Activated naive CD4-positive, alpha-beta T cell treated with anti-CD3 and anti-CD28 coated beads, Interleukin-2, amount 50 U/mL, for 72 hours (primary cell): ENCODE measurements around the gene CPN1. TPM values are rescaled to one million over a fixed set of nuclear protein-coding genes. Genes with fewer than 3 reads are reported as not detected.

ENCODE experiments used
- ATAC-seq, 2 donors: fragments of 150-1000 bp; cut with Tn5 transposase; 2 replicates each; pipeline ENCODE4 v1.10.0; 2021; ENCODE audit warnings: mild to moderate bottlenecking in 2 of 2, moderate library complexity in 2 of 2
- DNase-seq, 2 donors: peaks; one replicate each; pipeline ENCODE4 v3.0.0; 2021 to 2022; ENCODE audit warnings: low spot score in 2 of 2
- H3K27ac Mint-ChIP-seq, 2 donors: one replicate each; pipeline ENCODE4 v1.8.0; 2022; ENCODE audit warnings: mild to moderate bottlenecking in 2 of 2, mixed read lengths in 2 of 2
- H3K36me3 Mint-ChIP-seq, 2 donors: one replicate each; pipeline ENCODE4 v1.8.0; 2022; ENCODE audit warnings: mixed read lengths in 2 of 2
- H3K9me3 Mint-ChIP-seq, 2 donors: one replicate each; pipeline ENCODE4 v1.8.0; 2022; ENCODE audit warnings: mixed read lengths in 2 of 2
- total RNA-seq, 2 donors: library from RNA; stranded (reverse); gene quantifications; one replicate each; pipeline ENCODE4 v1.2.3, GENCODE V29; 2022

The CPN1 gene
- total RNA-seq, 2 donors from 2014 or later, result not detected

DNA sequence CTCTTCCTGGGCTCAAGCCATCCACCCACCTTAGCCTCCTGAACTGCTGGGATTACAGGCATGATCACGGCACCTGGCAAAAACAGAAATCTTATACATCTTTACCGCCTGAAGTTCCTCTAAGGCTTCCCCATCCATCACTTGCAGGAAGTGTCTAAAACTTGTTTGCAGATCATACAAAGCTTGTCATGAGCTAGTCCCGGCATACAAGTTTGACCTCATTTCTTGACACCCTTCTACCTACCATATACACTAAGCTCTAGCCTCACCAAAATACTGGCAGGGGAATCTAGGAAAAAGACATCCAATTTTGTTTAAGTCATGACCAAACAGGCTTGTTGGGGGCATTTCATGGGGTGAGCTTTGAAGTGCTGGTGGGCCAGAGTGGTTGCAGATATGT, 86.4 kb downstream of the CPN1 start:
- no peaks in the 10 kb centered on the region for H3K9me3 Mint-ChIP-seq
- ATAC-seq, result no peak
- H3K27ac Mint-ChIP-seq, result peak overlapping the region; percentile 16 to 20
- peaks cover 0 to 5% of the 10 kb centered on the region in 2 donors for H3K36me3 Mint-ChIP-seq
- DNase-seq, result no peak

DNA sequence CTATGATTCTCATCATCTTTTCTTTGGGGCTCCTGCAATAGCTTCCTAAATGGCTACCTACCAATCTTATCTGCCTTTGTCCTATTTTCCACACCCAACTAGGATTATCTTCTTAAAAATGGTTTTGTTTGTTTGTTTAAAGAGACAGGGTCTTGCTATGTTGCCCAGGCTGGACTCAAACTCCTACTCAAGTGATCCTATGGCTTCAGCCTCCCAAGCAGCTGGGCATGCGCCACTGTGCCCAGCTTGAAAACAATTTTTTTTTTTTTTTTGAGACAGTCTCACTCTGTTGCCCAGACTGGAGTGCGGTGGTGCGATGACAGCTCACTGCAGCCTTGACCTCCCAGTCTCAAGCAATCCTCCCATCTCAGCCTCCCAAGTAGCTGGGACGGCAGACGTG, 86.9 kb downstream of the CPN1 start:
- ATAC-seq (no peak), DNase-seq (no peak)
- Mint-ChIP-seq H3K9me3 (no peaks in the 10 kb centered on the region), H3K36me3 (peaks cover 0 to 5% of the 10 kb centered on the region in 2 donors), H3K27ac (peak overlapping the region in 1 of 2 donors; percentile 20)

DNA sequence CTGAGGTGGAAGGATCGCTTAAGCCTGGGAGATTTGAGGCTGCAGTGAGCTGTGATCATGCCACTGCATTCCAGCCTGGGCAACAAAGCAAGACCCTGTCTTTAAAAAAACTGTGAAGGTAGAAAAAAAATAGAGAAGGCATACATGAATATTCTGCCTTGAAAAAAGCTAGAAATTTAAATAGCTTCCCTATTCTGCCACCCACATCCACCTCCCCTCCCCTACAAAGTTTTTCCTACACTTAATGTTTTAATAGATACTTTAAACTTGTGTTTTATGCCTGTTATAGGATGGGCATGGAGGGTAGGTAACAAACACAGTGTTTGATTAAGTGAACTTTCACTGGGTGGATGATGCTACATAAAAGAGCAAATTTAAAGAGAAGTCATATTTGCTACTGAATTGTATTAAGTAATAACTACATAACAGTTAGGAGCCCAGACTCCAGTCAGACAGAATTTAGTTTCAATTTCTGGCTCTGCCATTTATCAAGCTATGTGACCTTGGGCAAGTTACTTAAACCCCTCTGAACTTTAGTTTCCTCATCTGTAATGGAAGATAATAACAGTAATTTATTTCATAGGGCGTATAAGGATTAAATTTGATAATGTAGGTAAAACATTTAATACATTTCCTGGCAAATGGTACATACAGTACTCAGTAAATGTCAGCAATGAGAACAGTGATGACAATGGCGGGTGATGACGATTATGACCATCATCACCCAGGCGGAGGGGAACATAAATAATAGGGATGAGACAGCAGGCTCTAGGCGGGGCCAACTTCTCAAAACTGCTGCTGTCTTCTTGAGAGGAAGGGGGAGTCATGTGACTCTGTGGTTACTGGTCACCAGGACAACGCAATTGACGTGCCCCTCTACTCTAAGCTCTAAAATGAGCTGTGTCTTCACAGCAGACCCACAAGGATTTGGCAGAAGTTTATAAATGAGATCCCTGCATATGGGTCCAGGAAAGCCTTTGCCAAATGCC, 87.7 kb downstream of the CPN1 start:
- Mint-ChIP-seq H3K36me3 (peaks cover 0 to 5% of the 10 kb centered on the region in 2 donors), H3K27ac (peak overlapping the region in 1 of 2 donors; percentile 20), H3K9me3 (no peaks in the 10 kb centered on the region)
- peak; percentile 98 for ATAC-seq
- peak in 1 of 2 donors; percentile 27 for DNase-seq

Other genes starting within 250 kb of the CPN1 start
- gene DNMBP, start 71.9 kb downstream of the CPN1 start, total RNA-seq, result 1 to 10 TPM; 3.2 to 3.4 TPM
- gene ERLIN1, start 104.2 kb upstream of the CPN1 start, total RNA-seq, result 10 to 100 TPM; 16.8 to 17.5 TPM
- 10 to 100 TPM; 18.8 to 42.4 TPM for gene CHUK, start 147.7 kb upstream of the CPN1 start, total RNA-seq
- 10 to 100 TPM; 41.1 to 50.6 TPM for gene CWF19L1, start 185.8 kb upstream of the CPN1 start, total RNA-seq
- 100 to 1,000 TPM in 1 of 2 donors, 10 to 100 TPM in 1; 48.0 to 112 TPM for gene BLOC1S2, start 204.8 kb upstream of the CPN1 start, total RNA-seq
- under 1 TPM in 1 of 2 donors, not detected in 1; 0.10 TPM for gene PKD2L1, start 248.4 kb upstream of the CPN1 start, total RNA-seq